Uterus (tissue), 4 donors: ENCODE data around the gene OR51V1. TPM values are rescaled to one million over a fixed set of nuclear protein-coding genes. Genes with fewer than 3 reads are reported as not detected.
"Not testable (repeated sequence)": the region's sequence is repeated elsewhere in the genome, so short reads cannot be mapped to it uniquely, and the experiment has no call there.

ENCODE experiments used
- DNase-seq, 2 donors: peaks; one replicate each; pipeline ENCODE4 v3.0.0-alpha.2; 2019 to 2020
- H3K27ac ChIP-seq, 2 donors: fragments of 200-600 bp; sonication (generic); 1 replicate in 1 of 2; 2 replicates in 1 of 2; pipeline ENCODE4 v1.5.1; 2016 to 2018
- H3K27me3 ChIP-seq, 2 donors: fragments of 200-600 bp; sonication (generic); one replicate each; pipeline ENCODE4 v1.5.1; 2018 to 2019; ENCODE audit warnings: control low read depth in 1 of 2
- H3K36me3 ChIP-seq, 2 donors: fragments of 200-600 bp; sonication (generic); one replicate each; pipeline ENCODE4 v1.5.1; 2019; ENCODE audit warnings: control low read depth in 1 of 2
- H3K4me1 ChIP-seq, 2 donors: fragments of 200-600 bp; sonication (generic); one replicate each; pipeline ENCODE4 v1.5.1; 2018 to 2019; ENCODE audit warnings: control low read depth in 1 of 2
- H3K4me3 ChIP-seq, 2 donors: fragments of 200-600 bp; sonication (generic); 1 replicate in 1 of 2; 2 replicates in 1 of 2; pipeline ENCODE4 v1.5.1; 2018 to 2019; ENCODE audit warnings: mild to moderate bottlenecking in 1 of 2
- H3K9me3 ChIP-seq, 2 donors: fragments of 200-600 bp; sonication (generic); one replicate each; pipeline ENCODE4 v1.5.1; 2019; ENCODE audit warnings: control low read depth in 1 of 2
- POLR2A ChIP-seq, 2 donors: fragments of 450-650 bp; IDR thresholded peaks; one replicate each; pipeline ENCODE4 v1.6.1; 2016; ENCODE audit warnings: antibody characterized with exemption in 2 of 2, mild to moderate bottlenecking in 1 of 2, moderate library complexity in 1 of 2
- intact Hi-C: fragments of 100-400 bp; cut with DNase I; formaldehyde crosslinking; loops from one replicate; pipeline ENCODE4 v1.15.1; 2023; ENCODE audit warnings: low total_unique reads
- total RNA-seq, 4 donors: library from RNA; depleted of rRNA in 3 of 4; stranded (reverse); fragments of >200 nt in 3 of 4; gene quantifications; one replicate each; pipeline versions ENCODE4 v1.1.0 to v1.2.4, GENCODE V29; 2014 to 2023
- TF ChIP-seq, protein P1 (sequence below), 4 experiments: fragments of 200-600 bp in 2 of 4; fragments of 450-650 bp in 2 of 4; sonication (generic) in 2 of 4; IDR thresholded peaks; one replicate each; pipeline ENCODE4 v1.5.1; 2016 to 2019; ENCODE audit warnings: antibody characterized with exemption in 4 of 4, mild to moderate bottlenecking in 2 of 4, moderate library complexity in 1 of 4
- donor health status: DM: yes; HTN: yes; CAD: no.

OR51V1 gene
- not detected for total RNA-seq

DNA sequence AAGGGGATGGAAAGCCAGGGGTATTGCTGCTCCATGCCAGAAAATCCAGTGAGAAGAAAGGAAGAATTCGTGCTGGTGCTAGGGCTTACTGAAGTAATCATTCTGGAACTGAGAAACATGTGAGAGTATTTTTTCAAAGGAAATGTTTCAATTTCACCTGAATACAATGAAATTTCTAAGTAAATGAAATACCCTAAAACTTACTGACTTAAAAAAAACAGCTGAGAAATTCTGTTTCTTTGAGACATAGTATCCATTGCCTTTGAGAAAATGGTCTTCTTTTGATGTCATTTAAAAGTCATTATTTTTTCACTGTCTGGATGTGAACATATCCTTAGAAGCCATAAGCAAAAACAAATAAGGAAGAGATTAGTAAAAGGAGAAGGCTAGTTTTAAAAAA lies at the start of gene OR51V1:
Gene OR51V1 (minus strand): TSS at position 101 of the 400 bp plus-strand sequence. CDS start 0 bp downstream, at position 101.
- no peaks in the 10 kb centered on the region for H3K4me1 ChIP-seq
- intact Hi-C loops, result no loop called here
- no peak within 1 kb of the TSS for H3K4me3 ChIP-seq
- no peaks in the 10 kb centered on the region for H3K27me3 ChIP-seq
- no peaks in the 10 kb centered on the region for H3K36me3 ChIP-seq
- TF ChIP-seq, protein P1, sequence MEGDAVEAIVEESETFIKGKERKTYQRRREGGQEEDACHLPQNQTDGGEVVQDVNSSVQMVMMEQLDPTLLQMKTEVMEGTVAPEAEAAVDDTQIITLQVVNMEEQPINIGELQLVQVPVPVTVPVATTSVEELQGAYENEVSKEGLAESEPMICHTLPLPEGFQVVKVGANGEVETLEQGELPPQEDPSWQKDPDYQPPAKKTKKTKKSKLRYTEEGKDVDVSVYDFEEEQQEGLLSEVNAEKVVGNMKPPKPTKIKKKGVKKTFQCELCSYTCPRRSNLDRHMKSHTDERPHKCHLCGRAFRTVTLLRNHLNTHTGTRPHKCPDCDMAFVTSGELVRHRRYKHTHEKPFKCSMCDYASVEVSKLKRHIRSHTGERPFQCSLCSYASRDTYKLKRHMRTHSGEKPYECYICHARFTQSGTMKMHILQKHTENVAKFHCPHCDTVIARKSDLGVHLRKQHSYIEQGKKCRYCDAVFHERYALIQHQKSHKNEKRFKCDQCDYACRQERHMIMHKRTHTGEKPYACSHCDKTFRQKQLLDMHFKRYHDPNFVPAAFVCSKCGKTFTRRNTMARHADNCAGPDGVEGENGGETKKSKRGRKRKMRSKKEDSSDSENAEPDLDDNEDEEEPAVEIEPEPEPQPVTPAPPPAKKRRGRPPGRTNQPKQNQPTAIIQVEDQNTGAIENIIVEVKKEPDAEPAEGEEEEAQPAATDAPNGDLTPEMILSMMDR (IDR thresholded peaks at IDR 0.05), result no peak
- TF ChIP-seq POLR2A (IDR thresholded peaks at IDR 0.05), result no peak
- DNase-seq, result no peak
- no peak within 1 kb of the TSS for H3K27ac ChIP-seq
- no peaks in the 10 kb centered on the region for H3K9me3 ChIP-seq

- H3K27me3 ChIP-seq, intact Hi-C loops, H3K4me3 ChIP-seq: not testable (repeated sequence)
Measured at GRCh38 chr11:5249807-5250396, 49.4 kb upstream of the OR51V1 start, which contains the start of gene HBG1. HBG1 (minus strand) TSS chr11:5249857; CDS start chr11:5249804, 53 bp downstream.

GRCh38 chr11:5248498-5248897 lies 48.0 kb upstream of the OR51V1 start:
- H3K36me3 ChIP-seq, H3K4me3 ChIP-seq, intact Hi-C loops, DNase-seq, H3K9me3 ChIP-seq, H3K4me1 ChIP-seq, H3K27me3 ChIP-seq, H3K27ac ChIP-seq: not testable (repeated sequence)

More at GRCh38 chr11:5249807-5250396, 49.4 kb upstream of the OR51V1 start, which contains the start of gene HBG1:
- not testable (repeated sequence) for H3K4me1 ChIP-seq, H3K9me3 ChIP-seq, DNase-seq, H3K36me3 ChIP-seq, H3K27ac ChIP-seq

DNA sequence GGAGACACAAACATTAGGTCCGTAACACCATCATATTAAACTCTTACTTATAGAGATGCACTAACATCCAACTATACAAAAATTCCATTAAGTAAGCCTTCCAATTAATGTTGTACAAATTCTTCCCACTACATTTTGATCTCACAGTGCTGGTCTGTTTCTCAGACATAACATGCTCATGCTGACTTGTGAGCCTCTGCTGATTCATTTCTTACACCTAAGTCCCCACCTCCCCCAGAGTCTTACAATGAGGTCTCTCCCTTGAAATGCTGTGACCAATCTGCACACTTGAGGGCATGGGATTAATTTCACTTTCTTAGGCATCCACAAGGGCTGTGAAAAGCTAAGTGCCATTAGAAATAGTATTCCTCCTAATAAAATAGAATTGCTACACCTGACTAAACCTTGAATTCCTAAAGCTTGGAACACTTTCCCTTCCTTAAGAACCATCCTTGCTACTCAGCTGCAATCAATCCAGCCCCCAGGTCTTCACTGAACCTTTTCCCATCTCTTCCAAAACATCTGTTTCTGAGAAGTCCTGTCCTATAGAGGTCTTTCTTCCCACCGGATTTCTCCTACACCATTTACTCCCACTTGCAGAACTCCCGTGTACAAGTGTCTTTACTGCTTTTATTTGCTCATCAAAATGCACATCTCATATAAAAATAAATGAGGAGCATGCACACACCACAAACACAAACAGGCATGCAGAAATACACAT lies 47.1 kb upstream of the OR51V1 start:
- intact Hi-C loops, result no loop called here
- no peak for TF ChIP-seq POLR2A (IDR thresholded peaks at IDR 0.05)
- TF ChIP-seq, protein P1 (IDR thresholded peaks at IDR 0.05), result no peak
- no peak for DNase-seq

GRCh38 chr11:5246772-5247471 lies 46.4 kb upstream of the OR51V1 start:
- Histone ChIP-seq H3K9me3 (no peaks in the 10 kb centered on the region), H3K36me3 (no peaks in the 10 kb centered on the region), H3K27ac (no peak overlapping the region), H3K27me3 (no peaks in the 10 kb centered on the region), H3K4me1 (no peaks in the 10 kb centered on the region), H3K4me3 (no peak overlapping the region)
- TF ChIP-seq POLR2A (IDR thresholded peaks at IDR 0.05), result no peak
- TF ChIP-seq, protein P1 (IDR thresholded peaks at IDR 0.05), result no peak
- intact Hi-C loops, result no loop called here
- no peak for DNase-seq

More for the DNA sequence above, 47.1 kb upstream of the OR51V1 start:
- Histone ChIP-seq H3K4me1 (no peaks in the 10 kb centered on the region), H3K4me3 (no peak overlapping the region), H3K27ac (no peak overlapping the region), H3K27me3 (no peaks in the 10 kb centered on the region), H3K36me3 (no peaks in the 10 kb centered on the region), H3K9me3 (no peaks in the 10 kb centered on the region)

DNA sequence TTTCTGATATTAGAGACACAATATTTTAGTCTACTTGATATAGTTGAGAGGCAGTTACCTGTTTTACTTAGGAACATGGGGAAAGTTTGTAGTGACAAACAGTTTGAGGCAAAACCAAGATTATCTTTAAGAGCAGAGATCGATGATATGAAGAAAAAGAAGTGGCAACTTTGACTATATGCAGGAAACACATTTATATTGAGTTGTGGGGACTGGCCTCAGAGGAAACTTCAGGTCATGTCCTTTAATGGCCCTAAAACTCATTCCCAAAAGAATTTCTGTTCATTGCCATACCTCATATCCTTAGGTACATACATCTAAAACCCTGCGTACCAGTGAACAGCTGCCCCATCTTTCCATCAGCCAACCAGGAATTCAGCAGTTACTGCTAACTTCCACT lies 44.7 kb upstream of the OR51V1 start:
- DNase-seq, result no peak
- intact Hi-C loops, result no loop called here
- no peak overlapping the region for H3K4me3 ChIP-seq
- no peaks in the 10 kb centered on the region for H3K27me3 ChIP-seq
- H3K4me1 ChIP-seq, result no peaks in the 10 kb centered on the region
- H3K36me3 ChIP-seq, result no peaks in the 10 kb centered on the region
- TF ChIP-seq POLR2A (IDR thresholded peaks at IDR 0.05), result no peak
- TF ChIP-seq, protein P1 (IDR thresholded peaks at IDR 0.05), result no peak
- H3K27ac ChIP-seq, result no peak overlapping the region
- no peaks in the 10 kb centered on the region for H3K9me3 ChIP-seq
